ENCODE measurements around the gene TMTC1. TPM values are rescaled to one million over a fixed set of nuclear protein-coding genes. Genes with fewer than 3 reads are reported as not detected.

TMTC1 gene
- total and polyA plus RNA-seq, 3 donors from 2014 or later, result 8.4 to 13.6 (median 11.5) TPM

DNA sequence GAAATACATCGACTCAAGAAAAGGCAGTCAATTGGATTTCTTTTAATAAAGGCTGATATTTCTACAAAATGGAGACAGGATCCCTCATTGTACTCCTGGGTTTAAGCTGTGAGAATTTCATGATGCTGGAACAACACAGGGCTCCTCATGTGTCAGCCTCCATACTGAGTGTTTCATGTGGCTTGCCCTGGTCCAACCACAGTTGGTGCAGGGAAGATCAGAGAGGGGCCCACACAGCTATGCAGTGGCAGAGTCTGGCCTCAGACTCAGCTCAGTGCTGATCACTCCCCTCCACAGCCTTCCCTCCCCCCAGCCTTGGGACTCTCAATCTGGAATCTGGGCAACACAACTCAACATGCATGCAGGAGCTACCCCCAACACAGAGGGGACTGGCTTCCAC is 163.7 kb downstream of the TMTC1 start:
- no peak for DNase-seq
- Histone ChIP-seq H3K4me1 (no peaks in the 10 kb centered on the region), H3K27me3 (no peaks in the 10 kb centered on the region), H3K4me3 (no peak overlapping the region), H3K9me3 (no peaks in the 10 kb centered on the region), H3K36me3 (ENCODE audit: low read depth, missing control alignments) (no peaks in the 10 kb centered on the region), H3K27ac (no peak overlapping the region)
- WGBS, 2 donors, result 94 to 100% methylated on average over 1 of the region's 1 CpG
- intact Hi-C loops (cut with DNase I; ENCODE audit: low total_unique reads), result no loop called here
- TF ChIP-seq POLR2A (IDR thresholded peaks at IDR 0.05), result no peak
- TF ChIP-seq, protein P1, sequence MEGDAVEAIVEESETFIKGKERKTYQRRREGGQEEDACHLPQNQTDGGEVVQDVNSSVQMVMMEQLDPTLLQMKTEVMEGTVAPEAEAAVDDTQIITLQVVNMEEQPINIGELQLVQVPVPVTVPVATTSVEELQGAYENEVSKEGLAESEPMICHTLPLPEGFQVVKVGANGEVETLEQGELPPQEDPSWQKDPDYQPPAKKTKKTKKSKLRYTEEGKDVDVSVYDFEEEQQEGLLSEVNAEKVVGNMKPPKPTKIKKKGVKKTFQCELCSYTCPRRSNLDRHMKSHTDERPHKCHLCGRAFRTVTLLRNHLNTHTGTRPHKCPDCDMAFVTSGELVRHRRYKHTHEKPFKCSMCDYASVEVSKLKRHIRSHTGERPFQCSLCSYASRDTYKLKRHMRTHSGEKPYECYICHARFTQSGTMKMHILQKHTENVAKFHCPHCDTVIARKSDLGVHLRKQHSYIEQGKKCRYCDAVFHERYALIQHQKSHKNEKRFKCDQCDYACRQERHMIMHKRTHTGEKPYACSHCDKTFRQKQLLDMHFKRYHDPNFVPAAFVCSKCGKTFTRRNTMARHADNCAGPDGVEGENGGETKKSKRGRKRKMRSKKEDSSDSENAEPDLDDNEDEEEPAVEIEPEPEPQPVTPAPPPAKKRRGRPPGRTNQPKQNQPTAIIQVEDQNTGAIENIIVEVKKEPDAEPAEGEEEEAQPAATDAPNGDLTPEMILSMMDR (IDR thresholded peaks at IDR 0.05), result no peak

DNA sequence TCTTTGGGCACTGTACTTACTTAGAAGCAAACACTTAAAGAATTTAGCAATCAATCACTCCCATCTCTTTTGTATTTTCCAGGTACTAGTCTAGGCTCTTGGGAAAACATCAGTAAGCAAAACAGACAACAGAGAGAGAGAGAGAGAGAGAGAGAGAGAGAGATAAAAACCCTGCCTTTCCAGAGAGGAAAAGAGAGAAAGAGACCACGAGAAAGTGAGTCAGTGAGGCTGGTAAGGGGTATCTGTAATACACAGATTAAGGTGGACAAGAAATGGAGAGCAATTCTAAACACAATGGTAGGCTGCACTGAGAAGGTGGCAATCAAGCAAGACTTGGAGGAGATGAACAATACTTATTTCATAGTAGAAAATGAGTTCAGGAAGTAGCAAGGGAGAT is 166.3 kb downstream of the TMTC1 start:
- H3K9me3 ChIP-seq, result no peaks in the 10 kb centered on the region
- no peak for DNase-seq
- H3K27me3 ChIP-seq, result no peaks in the 10 kb centered on the region
- H3K27ac ChIP-seq, result no peak overlapping the region
- no peak overlapping the region for H3K4me3 ChIP-seq
- no peaks in the 10 kb centered on the region for H3K36me3 ChIP-seq (ENCODE audit: low read depth, missing control alignments)
- TF ChIP-seq, protein P1 (IDR thresholded peaks at IDR 0.05), result no peak
- no peak for TF ChIP-seq POLR2A (IDR thresholded peaks at IDR 0.05)
- intact Hi-C loops (cut with DNase I; ENCODE audit: low total_unique reads), result no loop called here
- H3K4me1 ChIP-seq, result no peaks in the 10 kb centered on the region
- WGBS, 2 donors, result 71 to 75% methylated on average over 1 of the region's 1 CpG

DNA sequence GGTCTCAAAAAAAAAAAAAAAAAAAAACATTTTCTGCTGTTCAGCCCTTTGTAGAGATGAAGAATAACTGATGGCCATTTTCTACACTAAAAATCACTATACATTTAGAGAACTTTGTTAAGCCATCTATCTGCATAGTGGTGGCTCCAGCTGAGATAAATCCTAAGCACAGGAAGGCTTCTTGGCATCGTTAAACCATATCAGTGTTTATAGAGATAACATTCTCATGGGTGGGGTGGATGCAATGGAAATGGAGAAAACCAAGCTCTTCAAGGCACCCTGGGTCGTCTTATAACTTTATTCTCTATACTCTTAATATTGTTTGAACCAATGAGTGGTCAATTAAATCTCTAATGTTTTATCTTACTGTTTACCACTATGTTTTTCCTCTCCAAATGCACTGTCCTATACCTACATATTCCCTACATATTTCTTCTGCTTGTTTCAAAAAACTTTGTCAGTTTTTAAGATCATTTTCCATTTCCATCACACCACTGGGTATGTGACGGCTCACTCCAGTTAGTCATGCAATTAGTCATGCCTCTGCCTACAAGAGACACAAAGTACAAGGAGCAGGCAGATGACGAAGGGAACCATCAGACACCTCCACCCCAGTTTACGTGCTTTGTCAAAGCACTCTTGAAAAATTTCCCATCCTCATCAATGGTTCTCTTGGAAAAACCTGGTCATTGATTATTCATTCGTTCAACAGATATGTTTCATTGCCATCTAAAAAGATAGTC is 166.9 kb downstream of the TMTC1 start:
- no peaks in the 10 kb centered on the region for H3K36me3 ChIP-seq (ENCODE audit: low read depth, missing control alignments)
- no peaks in the 10 kb centered on the region for H3K27me3 ChIP-seq
- no peak for TF ChIP-seq POLR2A (IDR thresholded peaks at IDR 0.05)
- TF ChIP-seq, protein P1 (IDR thresholded peaks at IDR 0.05), result no peak

DNA sequence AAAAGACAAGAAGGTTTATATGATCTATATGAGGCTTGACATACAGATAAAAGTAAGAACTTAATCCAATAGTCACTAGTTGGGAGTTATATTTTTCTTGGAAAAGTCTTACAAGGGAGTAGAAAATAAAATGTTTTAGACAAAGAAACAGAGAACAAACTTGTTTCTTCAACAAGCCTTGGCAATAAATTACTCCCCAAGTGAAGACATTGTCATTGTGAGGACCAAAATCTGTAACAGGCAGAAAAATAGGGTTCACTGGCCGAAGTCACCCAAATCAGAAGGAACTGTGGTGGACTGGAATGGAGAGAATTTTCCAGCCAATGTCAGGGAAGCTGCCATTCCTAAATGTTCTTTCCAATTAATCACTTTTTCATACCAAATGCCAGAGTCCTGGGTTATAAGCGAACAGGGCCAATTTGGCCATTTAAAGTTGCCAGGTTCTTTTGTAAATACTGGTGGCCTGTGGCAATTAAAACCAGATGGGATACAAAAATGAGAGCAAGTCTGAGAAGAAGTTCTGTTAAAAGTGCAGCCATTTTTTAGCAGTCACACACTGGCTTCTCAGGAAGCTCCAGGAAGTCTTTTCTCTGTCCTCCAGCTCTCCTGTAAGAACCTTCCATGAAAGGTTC is 168.9 kb downstream of the TMTC1 start:
- H3K4me1 ChIP-seq, result no peaks in the 10 kb centered on the region

More for the DNA sequence above, 166.9 kb downstream of the TMTC1 start:
- intact Hi-C loops (cut with DNase I; ENCODE audit: low total_unique reads), result no loop called here
- WGBS, 2 donors, result 83 to 84% methylated on average over 6 of the region's 6 CpGs
- H3K4me1 ChIP-seq, result no peaks in the 10 kb centered on the region
- DNase-seq, result no peak
- H3K4me3 ChIP-seq, result no peak overlapping the region
- no peaks in the 10 kb centered on the region for H3K9me3 ChIP-seq
- no peak overlapping the region for H3K27ac ChIP-seq

More for the DNA sequence above, 168.9 kb downstream of the TMTC1 start:
- no peaks in the 10 kb centered on the region for H3K36me3 ChIP-seq (ENCODE audit: low read depth, missing control alignments)
- H3K27ac ChIP-seq, result no peak overlapping the region
- WGBS, 2 donors, result 72 to 92% methylated on average over 2 of the region's 2 CpGs
- H3K9me3 ChIP-seq, result no peaks in the 10 kb centered on the region
- no peak overlapping the region for H3K4me3 ChIP-seq
- no peaks in the 10 kb centered on the region for H3K27me3 ChIP-seq
- TF ChIP-seq POLR2A (IDR thresholded peaks at IDR 0.05), result no peak
- TF ChIP-seq, protein P1 (IDR thresholded peaks at IDR 0.05), result no peak
- DNase-seq, result no peak
- intact Hi-C loops (cut with DNase I; ENCODE audit: low total_unique reads), result no loop called here
